ENCODE results near the gene MCM3AP.

MCM3AP gene

DNA sequence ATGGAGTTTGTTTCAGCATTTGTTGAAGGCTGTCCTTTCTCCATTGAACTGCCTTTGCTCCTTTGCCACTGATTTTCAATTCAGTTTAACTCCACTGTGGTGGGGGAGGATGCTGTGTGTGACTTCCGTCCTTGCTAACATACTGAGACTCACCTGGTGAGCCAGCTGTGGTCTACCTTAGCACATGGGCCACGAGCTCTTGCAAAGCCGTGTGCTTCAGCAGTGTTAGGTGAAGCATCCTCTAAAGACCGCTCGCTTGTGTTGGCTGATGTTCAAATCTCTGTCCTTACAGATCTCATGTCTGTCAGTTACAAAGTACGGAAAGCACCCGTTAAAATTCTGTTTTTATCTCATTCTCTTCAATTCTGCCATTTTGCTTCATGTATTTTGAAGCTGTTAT, 97.6 kb downstream of the MCM3AP start:
- no peak for DNase-seq (ENCODE audit: low read depth, low spot score)

DNA sequence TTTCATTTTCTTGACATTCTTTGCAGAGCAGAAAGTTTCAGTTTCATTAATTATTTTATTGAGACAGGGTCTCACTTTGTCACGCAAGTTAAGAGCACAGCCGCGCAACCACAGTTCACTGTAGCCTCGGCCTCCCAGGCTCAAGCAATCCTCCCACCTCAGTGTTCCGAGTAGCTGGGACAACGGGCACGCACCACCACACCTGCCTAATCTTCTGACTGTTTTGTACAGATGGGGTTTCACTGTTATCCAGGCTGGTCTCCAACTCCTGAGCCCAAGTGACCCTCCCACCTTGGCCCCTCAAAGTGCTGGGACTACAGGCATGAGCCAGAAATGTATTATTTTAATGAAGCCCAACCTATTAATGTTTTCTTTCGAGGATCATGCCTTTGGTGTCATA, 98.2 kb downstream of the MCM3AP start:
- DNase-seq (ENCODE audit: low read depth, low spot score), result no peak

DNA sequence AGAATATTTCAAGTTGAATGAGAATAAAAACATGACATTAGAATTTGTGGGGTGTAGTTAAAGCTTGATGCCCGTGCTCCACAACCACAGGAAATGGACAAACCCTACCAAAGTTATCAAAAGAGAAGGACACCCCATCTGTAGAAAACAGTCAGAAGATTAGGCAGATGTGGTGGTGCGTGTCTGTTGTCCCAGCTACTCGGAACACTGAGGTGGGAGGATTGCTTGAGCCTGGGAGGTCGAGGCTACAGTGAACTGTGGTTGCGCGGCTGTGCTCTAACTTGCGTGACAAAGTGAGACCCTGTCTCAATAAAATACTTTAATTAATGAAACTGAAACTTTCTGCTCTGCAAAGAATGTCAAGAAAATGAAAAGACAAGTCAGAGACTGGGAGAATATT, 99.7 kb downstream of the MCM3AP start:
- no peak for DNase-seq (ENCODE audit: low read depth, low spot score)
